Endothelial cell of umbilical vein (primary cell): Measurements from ENCODE around the gene FOXO6. TPM values are rescaled to one million over a fixed set of nuclear protein-coding genes. Genes with fewer than 3 reads are reported as not detected.
A peak's percentile ranks its signal among the peaks of the same experiment; 100 is the strongest.
"Not testable (repeated sequence)": the region's sequence is repeated elsewhere in the genome, so short reads cannot be mapped to it uniquely, and the experiment has no call there.

Experiments used
- BruUV-seq: library from RNA; stranded (reverse); fragments of 400-500 nt; replicated peaks from 2 replicates; lab custom pipeline; 2021; lab: Mats Ljungman, UMichigan
- CTCF ChIA-PET: fragments of 300-600, 350-600 bp; sonication (Branson Sonifier 250); formaldehyde crosslinking; loops from one replicate; lab custom pipeline; 2021; ENCODE audit warnings: antibody characterized with exemption, inconsistent platforms; lab: Charles Lee
- POLR2A ChIA-PET: fragments of 300-600, 350-600 bp; sonication (Branson Sonifier 250); formaldehyde crosslinking; loops from one replicate; lab custom pipeline; 2021; ENCODE audit warnings: antibody characterized with exemption, inconsistent platforms; lab: Charles Lee
- DNase-seq: peaks from one replicate; pipeline ENCODE4 v3.0.0-alpha.2; 2011; ENCODE audit warnings: low read depth, low spot score
- FAIRE-seq: peaks from 2 replicates; lab custom pipeline; 2011; peaks lifted over from hg19 to GRCh38; lab: Jason Lieb, UNC
- H2AFZ ChIP-seq: 2 replicates; pipeline ENCODE4 v1.6.0; 2012; ENCODE audit warnings: low read depth, low read length, control low read depth, inconsistent platforms
- H3K27ac ChIP-seq: 2 replicates; pipeline ENCODE4 v1.5.1; 2011; ENCODE audit warnings: low read depth, mild to moderate bottlenecking, control low read depth, low read length, moderate library complexity; ENCODE audit not compliant: insufficient read depth
- H3K27me3 ChIP-seq, 2 experiments: 2 replicates each; pipeline versions ENCODE4 v1.6.0 to v1.6.1; 2011; ENCODE audit warnings: low read length in 2 of 2, mixed read lengths in 1 of 2; ENCODE audit not compliant: control insufficient read depth in 2 of 2, insufficient read depth in 2 of 2
- H3K36me3 ChIP-seq, 2 experiments: 2 replicates in 1 of 2; 3 replicates in 1 of 2; pipeline ENCODE4 v1.5.1; 2011; ENCODE audit warnings: low read length in 2 of 2, mild to moderate bottlenecking in 1 of 2, moderate library complexity in 1 of 2; ENCODE audit not compliant: control insufficient read depth in 2 of 2, insufficient read depth in 2 of 2; ENCODE audit errors: extremely low read depth in 1 of 2
- H3K4me1 ChIP-seq: 3 replicates; pipeline ENCODE4 v1.5.1; 2011; ENCODE audit warnings: mild to moderate bottlenecking, low read length; ENCODE audit not compliant: control insufficient read depth, insufficient read depth; ENCODE audit errors: extremely low read depth
- H3K4me2 ChIP-seq: 2 replicates; pipeline ENCODE4 v1.6.1; 2011; ENCODE audit warnings: low read length, control low read depth, mixed read lengths; ENCODE audit not compliant: insufficient read depth
- H3K4me3 ChIP-seq, 3 experiments: fragments of 200-600 bp in 1 of 3; sonication (generic), shearing (Covaris generic) in 1 of 3; replicated peaks in 1 of 3; 2 replicates each; pipeline ENCODE4 v1.5.1; 2011 to 2016; ENCODE audit warnings: control low read depth in 3 of 3, low read length in 3 of 3, mild to moderate bottlenecking in 2 of 3, inconsistent platforms in 1 of 3, low read depth in 1 of 3, moderate library complexity in 1 of 3; ENCODE audit not compliant: insufficient read depth in 1 of 3
- H3K79me2 ChIP-seq: 2 replicates; pipeline ENCODE4 v1.6.0; 2012; ENCODE audit warnings: low read length, inconsistent platforms; ENCODE audit not compliant: control insufficient read depth, insufficient read depth
- H3K9ac ChIP-seq: replicated peaks from 2 replicates; pipeline ENCODE3; 2011; ENCODE audit warnings: low read length, control low read depth; ENCODE audit not compliant: insufficient read depth; ENCODE audit errors: extremely low read depth
- H3K9me1 ChIP-seq: replicated peaks from 3 replicates; pipeline ENCODE4 v1.6.0; 2011; ENCODE audit warnings: mild to moderate bottlenecking, low read length; ENCODE audit not compliant: control insufficient read depth, insufficient read depth; ENCODE audit errors: extremely low read depth
- H3K9me3 ChIP-seq: replicated peaks from 2 replicates; pipeline ENCODE4 v1.5.1; 2012; ENCODE audit warnings: low read length, inconsistent platforms; ENCODE audit not compliant: control insufficient read depth, insufficient read depth
- H4K20me1 ChIP-seq: replicated peaks from 2 replicates; pipeline ENCODE3; 2011; ENCODE audit warnings: mild to moderate bottlenecking, low read length; ENCODE audit not compliant: control insufficient read depth, insufficient read depth; ENCODE audit errors: extremely low read depth
- FOS ChIP-seq: IDR thresholded peaks from 2 replicates; pipeline ENCODE4 v1.6.1; 2011; ENCODE audit warnings: mild to moderate bottlenecking, low read length, moderate library complexity, borderline replicate concordance; ENCODE audit not compliant: insufficient read depth
- GATA2 ChIP-seq: IDR thresholded peaks from 2 replicates; pipeline ENCODE4 v1.7.0; 2011; ENCODE audit warnings: low read depth, mild to moderate bottlenecking, moderate library complexity, mixed read lengths, low read length; ENCODE audit not compliant: insufficient read length, insufficient read depth
- JUN ChIP-seq: IDR thresholded peaks from 2 replicates; pipeline ENCODE4 v1.6.1; 2011; ENCODE audit warnings: borderline replicate concordance, low read depth; ENCODE audit not compliant: insufficient read length, insufficient read depth
- MYC ChIP-seq: IDR thresholded peaks from one replicate; pipeline ENCODE4 v1.6.1; 2011; ENCODE audit warnings: mild to moderate bottlenecking, low read depth, low read length
- POLR2A ChIP-seq: IDR thresholded peaks from 2 replicates; pipeline ENCODE4 v1.6.1; 2012; ENCODE audit warnings: low read depth, mild to moderate bottlenecking, control low read depth, low read length
- dilution Hi-C: fragments of 300-500 bp; cut with MboI; formaldehyde crosslinking; loops from one replicate; pipeline ENCODE4 v1.15.0; 2019; ENCODE audit warnings: low sequenced_read_pairs; ENCODE audit not compliant: extremely low pct_ligation_motif_present
- intact Hi-C: fragments of 100-400 bp; cut with micrococcal nuclease; formaldehyde crosslinking; loops from one replicate; pipeline ENCODE4 v1.10.0; 2022
- polyA plus RNA-seq, 4 experiments: library from polyadenylated mRNA; depleted of rRNA in 3 of 4; stranded (reverse) in 3 of 4; unstranded in 1 of 4; fragments of >200 nt; gene quantifications; 2 replicates each; pipeline versions ENCODE4 v1.2.1 to v1.2.3, GENCODE V29; 2011 to 2012; ENCODE audit warnings: missing spikeins in 1 of 4
- total RNA-seq: library from RNA; stranded (reverse); gene quantifications from 2 replicates; pipeline ENCODE4 v1.2.3, GENCODE V29; 2021

Gene FOXO6
- total and polyA plus RNA-seq, 2 donors (not counting 3 experiments of a cell fraction or from before 2014, with no cell fraction given), result 0.04 to 0.38 TPM

DNA sequence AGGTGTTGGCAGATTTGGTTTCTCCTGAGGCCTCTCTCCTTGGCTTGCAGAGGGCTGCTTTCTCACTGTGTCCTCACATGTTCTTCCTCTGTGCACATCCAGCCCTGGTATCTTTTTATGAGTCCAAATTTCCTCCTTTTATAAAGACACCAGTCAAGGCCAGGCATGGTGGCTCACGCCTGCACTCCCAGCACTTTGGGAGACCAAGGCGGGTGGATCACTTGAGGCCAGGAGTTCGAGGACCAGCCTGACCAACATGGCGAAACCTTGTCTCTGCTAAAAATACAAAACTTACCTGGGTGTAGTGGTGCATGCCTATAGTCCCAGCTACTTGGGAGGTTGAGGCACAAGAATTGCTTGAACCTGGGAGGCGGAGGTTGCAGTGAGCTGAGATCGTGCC is 29.1 kb upstream of the FOXO6 start:
- H3K27ac ChIP-seq, H4K20me1 ChIP-seq, POLR2A ChIA-PET, dilution Hi-C loops, DNase-seq, BruUV-seq, FAIRE-seq, intact Hi-C loops, H3K9me1 ChIP-seq, H3K4me2 ChIP-seq, H2AFZ ChIP-seq, H3K4me3 ChIP-seq, H3K4me1 ChIP-seq, H3K9ac ChIP-seq, H3K79me2 ChIP-seq, H3K36me3 ChIP-seq, H3K9me3 ChIP-seq: not testable (repeated sequence)
- H3K27me3 ChIP-seq, result peaks cover 1 to 13% of the 10 kb centered on the region in 2 experiments
- CTCF ChIA-PET, result interaction anchor here (0.7 to 2.0 kb wide), 5 partner anchors 10 to 115 kb away, joined by 3 to 6 read pairs (median 4); no protein-coding TSS in a partner anchor

DNA sequence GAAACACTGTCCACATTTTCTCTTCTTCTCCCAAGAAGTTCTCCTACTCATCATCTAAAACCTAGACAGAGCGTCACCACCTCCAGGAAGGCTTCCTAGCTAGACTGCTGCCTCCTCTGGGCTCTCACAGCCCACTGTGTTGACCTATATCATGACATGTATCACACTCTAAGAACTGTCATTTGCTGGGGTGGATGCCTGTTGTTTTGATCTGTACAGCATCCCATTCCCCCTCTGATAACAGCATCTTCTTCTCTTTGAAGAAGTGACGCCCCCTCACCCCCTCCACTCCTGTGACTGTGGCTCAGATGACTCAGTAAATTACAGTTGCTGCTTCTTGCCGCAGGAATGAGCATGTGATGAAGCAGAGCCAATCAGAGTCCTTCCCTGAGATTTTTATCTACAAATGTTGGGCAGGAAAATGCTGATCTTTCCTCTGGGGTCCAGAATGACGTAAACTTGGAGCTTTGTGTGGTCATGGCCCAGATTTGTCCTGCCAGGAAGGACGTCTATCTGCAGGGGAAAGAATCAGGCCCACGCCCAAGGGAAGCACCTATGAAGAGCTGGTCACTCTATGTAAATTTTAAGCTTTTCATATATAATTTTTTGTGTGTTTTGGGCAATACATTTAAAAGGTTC is 28.0 kb upstream of the FOXO6 start:
- H3K4me2 ChIP-seq, result no peak overlapping the region
- peaks cover 3% of the 10 kb centered on the region for H3K4me1 ChIP-seq
- H3K79me2 ChIP-seq, result no peaks in the 10 kb centered on the region
- CTCF ChIA-PET, result interaction anchor here (0.6 to 1.2 kb wide), 3 partner anchors 11 to 442 kb away, joined by 3 to 5 read pairs (median 3); no protein-coding TSS in a partner anchor
- H4K20me1 ChIP-seq, result no peaks in the 10 kb centered on the region
- dilution Hi-C loops, result no loop called here
- no peak overlapping the region for H3K4me3 ChIP-seq
- H3K27me3 ChIP-seq, result peaks cover 4 to 15% of the 10 kb centered on the region in 2 experiments
- H3K9me1 ChIP-seq, result no peaks in the 10 kb centered on the region
- POLR2A ChIA-PET, result no interaction called here
- H3K27ac ChIP-seq, result no peak overlapping the region
- FAIRE-seq, result no peak
- peak; percentile 9 for DNase-seq
- BruUV-seq, result no TSS peak
- no peak overlapping the region for H2AFZ ChIP-seq
- no peaks in the 10 kb centered on the region for H3K9me3 ChIP-seq
- TF ChIP-seq POLR2A (no peak), FOS (no peak), JUN (no peak), MYC (no peak), GATA2 (peak; percentile 21)
- H3K9ac ChIP-seq, result no peak overlapping the region
- intact Hi-C loops, result no loop called here
- H3K36me3 ChIP-seq, result no peaks in the 10 kb centered on the region
